Lower leg skin (tissue), 4 donors: ENCODE measurements around the gene ZFPM1. TPM values are rescaled to one million over a fixed set of nuclear protein-coding genes. Genes with fewer than 3 reads are reported as not detected.

ENCODE experiments used
- DNase-seq, 2 donors: peaks; one replicate each; pipeline ENCODE4 v3.0.0-alpha.2; 2019; ENCODE audit warnings: low spot score in 2 of 2
- H3K4me3 ChIP-seq: fragments of 200-600 bp; sonication (generic); 2 replicates; pipeline ENCODE4 v1.5.1; 2017; ENCODE audit warnings: mild to moderate bottlenecking, low read depth; ENCODE audit not compliant: poor library complexity, severe bottlenecking
- POLR2A ChIP-seq, 2 donors: fragments of 450-650 bp; IDR thresholded peaks; one replicate each; pipeline ENCODE4 v1.6.1; 2016 to 2017; ENCODE audit warnings: antibody characterized with exemption in 2 of 2, mild to moderate bottlenecking in 1 of 2, moderate library complexity in 1 of 2
- WGBS, 2 donors: methylation state at CpG; one replicate each; pipeline ENCODE4 v1.1.5; 2018; 5-methylcytosine and 5-hydroxymethylcytosine counted together
- intact Hi-C: fragments of 100-400 bp; cut with DNase I; formaldehyde crosslinking; loops from one replicate; pipeline ENCODE4 v1.15.0; 2023; ENCODE audit warnings: low total_unique reads
- total RNA-seq, 4 donors: library from RNA; depleted of rRNA; stranded (reverse); fragments of >200 nt; gene quantifications; one replicate each; pipeline ENCODE4 v1.1.0, GENCODE V29; 2016
- TF ChIP-seq, protein P1 (sequence below), 3 donors: fragments of 450-650 bp; IDR thresholded peaks; one replicate each; pipeline ENCODE4 v1.5.1; 2016; ENCODE audit warnings: antibody characterized with exemption in 3 of 3, mild to moderate bottlenecking in 3 of 3, moderate library complexity in 2 of 3

Gene ZFPM1
- total RNA-seq, 4 donors from 2014 or later, result 2.0 to 4.0 (median 3.1) TPM

DNA sequence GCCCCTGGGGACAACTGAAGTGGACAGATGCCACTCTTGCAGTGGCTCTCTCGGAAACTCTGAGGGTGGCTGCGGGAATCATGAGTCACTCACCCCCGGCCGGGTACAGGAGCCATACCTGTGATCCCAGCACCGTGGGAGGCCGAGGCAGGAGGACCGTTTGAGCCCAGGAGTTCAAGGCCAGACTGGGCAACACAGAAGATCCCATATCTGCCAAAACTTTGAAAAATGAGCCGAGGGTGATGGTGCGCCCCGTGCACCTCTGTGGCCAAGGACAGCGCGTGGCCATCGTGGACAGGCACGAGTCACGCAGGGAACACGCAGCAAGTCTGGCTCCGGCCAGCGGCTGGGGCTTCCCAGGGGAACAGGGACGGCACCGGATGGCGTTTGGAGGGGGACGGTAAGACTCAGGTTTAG lies 75.8 kb downstream of the ZFPM1 start:
- no peak for TF ChIP-seq POLR2A (IDR thresholded peaks at IDR 0.05)
- TF ChIP-seq, protein P1, sequence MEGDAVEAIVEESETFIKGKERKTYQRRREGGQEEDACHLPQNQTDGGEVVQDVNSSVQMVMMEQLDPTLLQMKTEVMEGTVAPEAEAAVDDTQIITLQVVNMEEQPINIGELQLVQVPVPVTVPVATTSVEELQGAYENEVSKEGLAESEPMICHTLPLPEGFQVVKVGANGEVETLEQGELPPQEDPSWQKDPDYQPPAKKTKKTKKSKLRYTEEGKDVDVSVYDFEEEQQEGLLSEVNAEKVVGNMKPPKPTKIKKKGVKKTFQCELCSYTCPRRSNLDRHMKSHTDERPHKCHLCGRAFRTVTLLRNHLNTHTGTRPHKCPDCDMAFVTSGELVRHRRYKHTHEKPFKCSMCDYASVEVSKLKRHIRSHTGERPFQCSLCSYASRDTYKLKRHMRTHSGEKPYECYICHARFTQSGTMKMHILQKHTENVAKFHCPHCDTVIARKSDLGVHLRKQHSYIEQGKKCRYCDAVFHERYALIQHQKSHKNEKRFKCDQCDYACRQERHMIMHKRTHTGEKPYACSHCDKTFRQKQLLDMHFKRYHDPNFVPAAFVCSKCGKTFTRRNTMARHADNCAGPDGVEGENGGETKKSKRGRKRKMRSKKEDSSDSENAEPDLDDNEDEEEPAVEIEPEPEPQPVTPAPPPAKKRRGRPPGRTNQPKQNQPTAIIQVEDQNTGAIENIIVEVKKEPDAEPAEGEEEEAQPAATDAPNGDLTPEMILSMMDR (IDR thresholded peaks at IDR 0.05), result no peak
- 87 to 90% methylated on average over 22 of the region's 22 CpGs for WGBS, 2 donors
- no peak overlapping the region for H3K4me3 ChIP-seq
- intact Hi-C loops, result loop anchor here (5.0 kb wide), 1 partner anchor 87 kb away; no protein-coding TSS in a partner anchor
- no peak for DNase-seq

DNA sequence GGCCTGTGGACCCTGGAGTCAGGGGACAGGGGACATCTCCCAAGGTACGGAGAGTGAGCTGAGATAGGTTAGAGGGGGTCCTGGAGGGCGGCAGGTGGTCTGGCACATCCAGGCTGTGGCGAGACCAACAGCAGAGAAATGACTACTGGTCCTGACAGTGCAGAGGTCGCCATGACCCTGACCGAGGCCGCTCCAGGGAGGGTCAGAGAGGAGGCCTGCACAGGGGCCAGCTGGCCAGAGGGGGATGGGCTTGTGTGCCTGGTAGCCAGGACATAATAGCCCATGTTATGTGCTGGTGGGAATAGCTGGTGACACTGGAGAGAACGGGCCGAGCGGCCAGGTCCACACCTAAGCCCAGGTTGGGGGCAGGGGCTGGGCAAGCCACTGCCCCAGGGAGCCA lies 76.5 kb downstream of the ZFPM1 start:
- no peak overlapping the region for H3K4me3 ChIP-seq
- intact Hi-C loops, result loop anchor here (5.0 kb wide), 1 partner anchor 87 kb away; no protein-coding TSS in a partner anchor
- no peak for DNase-seq
- TF ChIP-seq, protein P1 (IDR thresholded peaks at IDR 0.05), result no peak
- no peak for TF ChIP-seq POLR2A (IDR thresholded peaks at IDR 0.05)
- WGBS, 2 donors, result 93 to 94% methylated on average over 9 of the region's 9 CpGs

DNA sequence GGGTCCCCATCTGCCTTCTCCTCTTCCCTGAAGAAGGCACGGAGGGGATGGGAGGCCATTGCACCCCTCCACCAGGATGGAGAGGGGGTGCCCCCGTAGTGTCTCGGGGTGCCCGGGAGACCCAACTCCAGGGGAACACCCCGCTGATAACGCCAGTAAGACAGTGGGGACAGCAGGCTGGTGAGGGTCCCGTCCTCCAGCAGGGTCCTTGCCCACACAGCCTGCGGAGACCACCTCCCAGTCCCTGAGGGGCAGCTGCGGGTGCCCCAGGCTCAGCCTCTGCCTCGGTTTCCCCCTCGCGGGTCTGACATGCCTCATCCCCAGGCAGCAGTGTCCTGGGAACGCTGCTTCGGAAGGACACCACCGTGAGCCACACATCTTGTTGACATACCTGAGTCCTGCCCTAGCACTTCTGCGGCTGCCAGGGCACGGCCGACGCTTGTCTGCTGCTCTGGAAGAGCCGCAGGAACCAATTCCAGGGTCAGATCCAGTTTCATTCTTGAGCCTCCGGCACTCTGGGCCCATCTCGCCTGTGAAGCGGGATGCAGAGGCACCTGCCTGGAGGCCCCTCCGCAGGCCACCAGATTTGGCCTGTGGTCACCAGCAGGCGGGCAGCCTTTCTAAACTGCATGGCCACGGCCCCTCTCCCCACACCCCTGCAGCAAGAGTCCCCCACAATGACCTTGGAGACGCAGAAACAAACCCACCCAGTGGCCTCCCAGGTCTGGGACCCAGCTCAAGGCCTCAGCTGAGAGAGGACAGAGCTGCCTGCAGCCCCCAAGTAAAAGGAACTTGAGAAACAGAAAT lies 77.2 kb downstream of the ZFPM1 start:
- no peak for DNase-seq
- TF ChIP-seq, protein P1 (IDR thresholded peaks at IDR 0.05), result no peak
- no peak for TF ChIP-seq POLR2A (IDR thresholded peaks at IDR 0.05)
- intact Hi-C loops, result no loop called here
- no peak overlapping the region for H3K4me3 ChIP-seq
- WGBS, 2 donors, result 88 to 90% methylated on average over 22 to 25 of the region's 27 CpGs

DNA sequence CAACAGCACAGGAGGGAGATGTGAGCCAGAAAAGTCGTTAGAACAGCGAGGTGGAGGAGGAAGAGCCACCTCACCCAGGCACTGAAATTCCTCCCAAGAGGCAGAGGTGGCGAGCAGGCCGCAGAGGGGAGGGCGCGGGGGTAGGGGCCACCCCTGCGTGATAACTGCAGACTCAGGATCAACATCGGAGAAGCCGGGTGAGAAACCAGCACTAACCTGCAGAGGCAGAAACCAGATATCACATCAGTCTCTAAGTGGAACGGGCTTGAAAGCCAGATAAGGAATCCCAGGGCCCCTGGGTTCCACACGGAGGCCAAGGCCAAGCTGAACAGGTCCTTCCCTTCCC lies 77.8 kb downstream of the ZFPM1 start:
- no peak overlapping the region for H3K4me3 ChIP-seq
- intact Hi-C loops, result no loop called here

DNA sequence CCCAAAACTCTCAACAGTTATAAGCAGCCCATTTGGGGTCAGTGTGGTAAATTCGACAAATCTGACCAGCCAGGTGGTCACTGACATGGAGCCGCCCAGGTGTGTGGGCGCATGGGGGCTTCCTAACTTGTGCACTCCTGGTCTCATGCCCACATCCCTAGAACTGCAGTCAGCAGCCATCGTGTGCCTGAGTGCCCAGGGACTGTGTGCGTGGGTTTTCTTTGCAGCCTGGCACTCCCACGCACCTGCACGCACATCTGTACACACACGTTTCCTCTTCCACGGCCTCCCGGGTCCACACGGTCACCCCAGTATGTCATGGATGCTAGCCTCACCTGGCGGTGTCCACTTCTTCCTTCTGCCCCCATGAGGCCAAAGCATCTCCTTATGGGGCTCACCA lies 78.3 kb downstream of the ZFPM1 start:
- TF ChIP-seq, protein P1 (IDR thresholded peaks at IDR 0.05), result no peak
- no peak for TF ChIP-seq POLR2A (IDR thresholded peaks at IDR 0.05)
- 79 to 86% methylated on average over 12 of the region's 12 CpGs for WGBS, 2 donors
- intact Hi-C loops, result no loop called here
- H3K4me3 ChIP-seq, result no peak overlapping the region
- DNase-seq, result no peak

More for the DNA sequence above, 77.8 kb downstream of the ZFPM1 start:
- no peak for TF ChIP-seq POLR2A (IDR thresholded peaks at IDR 0.05)
- TF ChIP-seq, protein P1 (IDR thresholded peaks at IDR 0.05), result no peak
- DNase-seq, result no peak
- WGBS, 2 donors, result 76 to 79% methylated on average over 10 to 11 of the region's 11 CpGs
